H1 (cell line): ENCODE data around the gene SLC5A10. TPM values are rescaled to one million over a fixed set of nuclear protein-coding genes. Genes with fewer than 3 reads are reported as not detected.

Experiments used
- CBX5 ChIP-seq: fragments of 300-800, 300-1000 bp; sonication (generic); IDR thresholded peaks from 2 replicates; pipeline ENCODE4 v1.7.1; 2016; ENCODE audit warnings: antibody characterized with exemption, low read length, low read depth
- GTF2F1 ChIP-seq: IDR thresholded peaks from 2 replicates; pipeline ENCODE4 v1.6.1; 2012; ENCODE audit warnings: low read depth, low read length, improper control_type of control experiment, borderline replicate concordance
- polyA plus RNA-seq, 7 experiments: library from polyadenylated mRNA; depleted of rRNA in 3 of 7; stranded (reverse) in 5 of 7; unstranded in 2 of 7; fragments of >200 nt in 5 of 7; fragments of 200-250 nt in 2 of 7; gene quantifications; 1 replicate in 5 of 7; 2 replicates in 1 of 7; 4 replicates in 1 of 7; pipeline versions ENCODE4 v1.2.1 to v1.2.3, GENCODE V29; 2011 to 2013; ENCODE audit warnings: missing spikeins in 2 of 7, mixed read lengths in 2 of 7
- total RNA-seq: library from RNA; stranded (reverse); fragmentation: NEBNext Ultra II Directional; extraction: Animal tissue kit (Norgen Biotek cat#: 25700); gene quantifications from 2 replicates; pipeline ENCODE4 v1.2.1, GENCODE V29; 2021
- TF ChIP-seq, protein P1 (sequence below): IDR thresholded peaks from 2 replicates; pipeline ENCODE4 v1.6.1; 2012; ENCODE audit warnings: inconsistent platforms

SLC5A10 gene
- total and polyA plus RNA-seq, 2 of the 8 experiments (the other 6 are each of a cell fraction or from before 2014, with no cell fraction given) = 0.05 to 0.11 TPM

DNA sequence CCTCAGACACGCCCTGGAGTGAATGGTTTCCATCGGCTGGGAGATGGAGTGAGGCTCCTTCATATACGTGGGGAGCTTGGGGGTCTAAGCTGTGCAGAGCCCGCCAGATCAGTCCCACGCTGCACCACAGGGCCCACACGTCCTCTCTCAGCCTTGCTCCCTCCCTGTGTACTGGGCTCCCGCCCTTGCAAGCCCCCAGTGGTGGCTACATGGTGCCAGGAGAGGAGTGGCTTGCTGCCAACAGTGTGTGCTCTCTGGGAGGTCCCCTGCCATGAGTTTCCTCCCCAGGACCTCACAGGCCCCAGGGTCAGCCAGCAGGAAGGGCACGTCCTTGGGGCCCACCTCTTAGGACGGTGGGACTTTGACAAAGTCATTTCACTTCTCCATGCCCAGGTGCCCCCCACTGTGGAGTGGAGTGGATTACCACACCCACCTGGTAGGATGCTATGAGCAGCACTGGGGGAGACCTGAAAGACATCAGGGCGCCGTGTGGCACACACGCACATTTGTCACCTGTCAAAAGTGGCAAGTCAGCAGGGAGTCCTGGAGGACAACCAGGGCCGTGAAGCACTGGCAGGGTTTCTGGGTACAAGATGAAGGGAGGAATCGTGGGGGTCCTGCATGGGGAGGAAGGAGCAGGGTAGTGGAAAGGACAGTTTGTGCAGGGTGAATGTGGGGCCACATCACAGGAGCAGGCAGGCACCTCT lies 13.7 kb downstream of the SLC5A10 start (continued):
- TF ChIP-seq CBX5 (no peak), GTF2F1 (no peak)
- TF ChIP-seq, protein P1, sequence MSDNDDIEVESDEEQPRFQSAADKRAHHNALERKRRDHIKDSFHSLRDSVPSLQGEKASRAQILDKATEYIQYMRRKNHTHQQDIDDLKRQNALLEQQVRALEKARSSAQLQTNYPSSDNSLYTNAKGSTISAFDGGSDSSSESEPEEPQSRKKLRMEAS = no peak
